WTC11 (cell line): ENCODE measurements around the gene CZIB. TPM values are rescaled to one million over a fixed set of nuclear protein-coding genes. Genes with fewer than 3 reads are reported as not detected.

Experiments used
- ATAC-seq: fragments of 200-7000 bp; cut with Tn5 transposase; 2 replicates; pipeline ENCODE4 v1.10.0; 2021; ENCODE audit warnings: mild to moderate bottlenecking, moderate library complexity
- CTCF ChIA-PET: fragments of 300-600 bp; sonication (Branson Sonifier 250); formaldehyde crosslinking; loops from one replicate; lab custom pipeline; 2021; ENCODE audit warnings: antibody characterized with exemption; lab: Charles Lee
- POLR2A ChIA-PET: fragments of 350-600 bp; sonication (Branson Sonifier 250); formaldehyde crosslinking; loops from one replicate; lab custom pipeline; 2021; ENCODE audit warnings: antibody characterized with exemption; lab: Charles Lee
- DNase-seq: peaks from one replicate; pipeline ENCODE4 v3.0.0; 2021; ENCODE audit warnings: low spot score
- H3K27ac Mint-ChIP-seq: 2 replicates; pipeline ENCODE4 v1.8.0; 2021; ENCODE audit warnings: mixed read lengths
- H3K27me3 Mint-ChIP-seq: 2 replicates; pipeline ENCODE4 v1.8.0; 2021; ENCODE audit warnings: low read depth, mild to moderate bottlenecking, moderate library complexity, mixed read lengths
- H3K36me3 Mint-ChIP-seq: 2 replicates; pipeline ENCODE4 v1.8.0; 2021; ENCODE audit warnings: mixed read lengths
- H3K4me1 Mint-ChIP-seq: 2 replicates; pipeline ENCODE4 v1.8.0; 2022; ENCODE audit warnings: mixed read lengths
- H3K4me3 Mint-ChIP-seq: 2 replicates; pipeline ENCODE4 v1.8.0; 2021; ENCODE audit warnings: mild to moderate bottlenecking, moderate library complexity, mixed read lengths
- H3K9me3 Mint-ChIP-seq: 2 replicates; pipeline ENCODE4 v1.8.0; 2021; ENCODE audit warnings: mixed read lengths
- AR ChIP-seq: fragments of 250-450 bp; sonication (Bioruptor Pico); IDR thresholded peaks from 2 replicates; pipeline ENCODE4 v1.9.0; 2021; ENCODE audit warnings: mild to moderate bottlenecking
- ATF1 ChIP-seq: sonication (generic); formaldehyde crosslinking; IDR thresholded peaks from 2 replicates; pipeline ENCODE4 v1.8.1; 2023; ENCODE audit warnings: mild to moderate bottlenecking, moderate library complexity, missing genetic modification reagents
- ATF3 ChIP-seq: sonication (generic); formaldehyde crosslinking; conservative IDR thresholded peaks from 2 replicates; pipeline ENCODE4 v1.8.1; 2022; ENCODE audit warnings: mild to moderate bottlenecking, missing genetic modification reagents
- GTF2I ChIP-seq: fragments of 250-450 bp; sonication (Bioruptor Pico); conservative IDR thresholded peaks from 2 replicates; pipeline ENCODE4 v1.4.0; 2021; ENCODE audit warnings: mild to moderate bottlenecking
- HMGA2 ChIP-seq: fragments of 250-450 bp; sonication (Bioruptor Pico); IDR thresholded peaks from 2 replicates; pipeline ENCODE4 v1.4.0; 2021; ENCODE audit warnings: mild to moderate bottlenecking, moderate library complexity
- HMGXB4 ChIP-seq: sonication (generic); formaldehyde crosslinking; IDR thresholded peaks from 2 replicates; pipeline ENCODE4 v1.8.1; 2023; ENCODE audit warnings: mild to moderate bottlenecking, moderate library complexity, missing genetic modification reagents
- JAZF1 ChIP-seq: fragments of 250-450 bp; sonication (Bioruptor Pico); IDR thresholded peaks from 2 replicates; pipeline ENCODE4 v1.9.0; 2021; ENCODE audit warnings: moderate library complexity, mild to moderate bottlenecking, inconsistent platforms
- KAT7 ChIP-seq: sonication (generic); formaldehyde crosslinking; IDR thresholded peaks from 2 replicates; pipeline ENCODE4 v1.8.1; 2023; ENCODE audit warnings: missing genetic modification reagents, mild to moderate bottlenecking, borderline replicate concordance
- MAX ChIP-seq: sonication (generic); formaldehyde crosslinking; IDR thresholded peaks from 2 replicates; pipeline ENCODE4 v1.8.0; 2022; ENCODE audit warnings: mild to moderate bottlenecking, missing genetic modification reagents
- RELA ChIP-seq: sonication (generic); formaldehyde crosslinking; IDR thresholded peaks from 2 replicates; pipeline ENCODE4 v1.8.1; 2022; ENCODE audit warnings: missing genetic modification reagents, mild to moderate bottlenecking, borderline replicate concordance
- SOX15 ChIP-seq: fragments of 250-450 bp; sonication (Bioruptor Pico); IDR thresholded peaks from 2 replicates; pipeline ENCODE4 v1.9.0; 2021; ENCODE audit warnings: mild to moderate bottlenecking
- STAT6 ChIP-seq: sonication (generic); formaldehyde crosslinking; conservative IDR thresholded peaks from 2 replicates; pipeline ENCODE4 v1.8.1; 2023; ENCODE audit warnings: mild to moderate bottlenecking, low read depth, missing genetic modification reagents, moderate library complexity
- ZNF219 ChIP-seq: sonication (generic); formaldehyde crosslinking; IDR thresholded peaks from 2 replicates; pipeline ENCODE4 v1.8.0; 2023; ENCODE audit warnings: missing genetic modification reagents, mild to moderate bottlenecking, borderline replicate concordance
- ZNF263 ChIP-seq: sonication (generic); formaldehyde crosslinking; IDR thresholded peaks from 2 replicates; pipeline ENCODE4 v1.8.1; 2022; ENCODE audit warnings: low read depth, mild to moderate bottlenecking, moderate library complexity, missing genetic modification reagents
- ZNF416 ChIP-seq: fragments of 250-450 bp; sonication (Bioruptor Pico); IDR thresholded peaks from 2 replicates; pipeline ENCODE4 v1.9.0; 2021; ENCODE audit warnings: mild to moderate bottlenecking, inconsistent platforms
- total RNA-seq: library from RNA; stranded (reverse); gene quantifications from 3 replicates; pipeline ENCODE4 v1.2.3, GENCODE V29; 2021

The CZIB gene
- total RNA-seq, 1 experiment from 2014 or later: 41.6 TPM

GRCh38 chr1:53267761-53268160 is 47.3 kb upstream of the CZIB start (continued):
- no peak for TF ChIP-seq STAT6 (CRISPR knock-in tag)
- TF ChIP-seq HMGA2 (CRISPR knock-in tag): no peak
- no peak for TF ChIP-seq ZNF416 (CRISPR knock-in tag)

GRCh38 chr1:53266038-53266437 is 45.6 kb upstream of the CZIB start:
- POLR2A ChIA-PET: interaction anchor here (1.1 kb wide), 1 partner anchor 51 kb away, joined by 3 read pairs; no protein-coding TSS in a partner anchor
- no peak for DNase-seq
- Mint-ChIP-seq H3K27ac (no peak overlapping the region), H3K36me3 (peaks cover 81% of the 10 kb centered on the region), H3K9me3 (no peaks in the 10 kb centered on the region)
- TF ChIP-seq JAZF1 (CRISPR knock-in tag) (no peak), ATF3 (no peak)
- TF ChIP-seq, all 79 proteins: peak for 0
- Mint-ChIP-seq H3K4me1 (no peaks in the 10 kb centered on the region), H3K27me3 (no peaks in the 10 kb centered on the region), H3K4me3 (no peak overlapping the region)
- peak; percentile 84 for ATAC-seq
- CTCF ChIA-PET: interaction anchor here (0.8 to 1.5 kb wide), 4 partner anchors 12 to 127 kb away, joined by 3 to 11 read pairs (median 4); no protein-coding TSS in a partner anchor

- CTCF ChIA-PET: interaction anchor here (1.1 to 1.5 kb wide), 3 partner anchors 13 to 128 kb away, joined by 3 to 11 read pairs (median 5); no protein-coding TSS in a partner anchor
These were observed 45.1 kb upstream of the CZIB start for GRCh38 chr1:53265581-53265980.

More at GRCh38 chr1:53265581-53265980, 45.1 kb upstream of the CZIB start:
- Mint-ChIP-seq H3K27ac (no peak overlapping the region), H3K9me3 (no peaks in the 10 kb centered on the region), H3K4me3 (no peak overlapping the region), H3K4me1 (no peaks in the 10 kb centered on the region), H3K27me3 (no peaks in the 10 kb centered on the region), H3K36me3 (peaks cover 81% of the 10 kb centered on the region)
- ATAC-seq (no peak), DNase-seq (no peak)
- TF ChIP-seq ATF1 (CRISPR knock-in tag) (no peak), GTF2I (CRISPR knock-in tag) (no peak), ZNF219 (CRISPR knock-in tag) (no peak), MAX (CRISPR knock-in tag) (no peak), AR (CRISPR knock-in tag) (no peak), ZNF263 (CRISPR knock-in tag) (no peak), RELA (CRISPR knock-in tag) (no peak), KAT7 (CRISPR knock-in tag) (no peak), HMGXB4 (CRISPR knock-in tag) (no peak), SOX15 (CRISPR knock-in tag) (no peak)
- POLR2A ChIA-PET: interaction anchor here (1.1 kb wide), 1 partner anchor 51 kb away, joined by 3 read pairs; no protein-coding TSS in a partner anchor
